ACHN (cell line): ENCODE measurements around the gene KIR2DL1.
"Not testable (repeated sequence)": the region's sequence is repeated elsewhere in the genome, so short reads cannot be mapped to it uniquely, and the experiment has no call there.

Experiments
- DNase-seq: peaks from one replicate; pipeline ENCODE4 v3.0.0-alpha.2; 2015
- in situ Hi-C: cut with HindIII; loops from 2 replicates; pipeline ENCODE4 v1.10.0; 2017; ENCODE audit warnings: low sequenced_read_pairs, low pct_ligation_motif_present, low pct_unique_long_range_greater_than_20kb

KIR2DL1 gene

DNA sequence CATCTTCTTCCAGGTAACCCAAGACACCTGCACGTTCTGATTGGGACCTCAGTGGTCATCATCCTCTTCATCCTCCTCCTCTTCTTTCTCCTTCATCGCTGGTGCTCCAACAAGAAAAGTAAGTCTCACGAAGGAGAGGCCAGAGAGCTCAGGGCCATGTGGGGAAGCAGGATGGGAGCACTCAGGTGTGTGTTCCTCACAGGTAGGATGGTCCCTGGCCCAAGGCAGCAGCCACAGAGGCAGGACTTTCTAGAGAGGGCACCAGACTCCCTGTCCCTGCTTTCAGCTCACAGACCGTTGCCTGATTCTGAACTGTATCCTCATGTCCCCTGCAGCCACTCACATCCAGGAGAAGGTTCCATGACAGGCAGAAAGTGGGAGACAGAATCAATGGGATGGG lies 3.1 kb upstream of the KIR2DL1 start:
- in situ Hi-C loops, DNase-seq: not testable (repeated sequence)

- in situ Hi-C loops, DNase-seq: not testable (repeated sequence)
These were observed 918 bp downstream of the KIR2DL1 start for GRCh38 chr19:54770511-54770910.

DNA sequence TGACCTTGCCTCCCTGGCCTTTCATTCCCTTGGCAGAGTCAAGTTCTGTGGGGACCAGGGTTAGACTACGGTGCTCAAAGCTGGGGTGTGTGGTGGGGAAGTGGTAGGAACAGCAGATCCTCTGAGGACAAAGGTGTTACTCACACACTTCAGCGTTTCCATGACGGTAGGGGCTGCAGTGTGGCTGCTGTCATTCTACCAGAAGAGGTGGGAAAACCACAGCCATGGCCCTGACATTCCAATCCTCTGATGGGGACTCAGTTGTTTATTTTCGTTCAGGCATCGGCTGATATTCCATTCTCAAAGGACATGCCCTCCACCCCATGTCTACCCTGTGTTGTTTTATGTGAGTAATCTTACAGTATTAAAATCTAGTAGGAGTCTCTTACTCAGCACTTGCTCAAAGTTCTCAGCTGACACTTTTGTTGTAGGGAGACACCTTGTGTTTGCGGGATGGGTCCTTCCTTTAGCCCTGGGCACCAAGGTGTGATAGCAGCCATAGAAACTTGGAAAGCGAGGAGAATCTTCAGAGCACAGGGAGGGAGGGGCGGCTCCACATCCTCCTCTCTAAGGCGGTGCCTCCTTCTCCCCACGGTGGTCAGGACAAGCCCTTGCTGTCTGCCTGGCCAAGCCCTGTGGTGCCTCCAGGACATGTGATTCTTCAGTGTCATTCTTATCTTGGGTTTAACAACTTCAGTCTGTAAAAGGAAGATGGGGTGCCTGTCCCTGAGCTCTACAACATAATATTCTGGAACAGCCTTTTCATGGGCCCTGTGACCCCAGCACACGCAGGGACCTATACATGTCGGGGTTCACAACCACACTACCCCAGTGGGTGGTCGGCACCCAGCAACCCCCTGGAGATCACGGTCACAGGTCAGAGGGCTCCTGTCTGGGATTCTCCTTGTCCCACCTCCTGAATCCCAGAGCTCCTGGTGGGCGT lies 1.7 kb downstream of the KIR2DL1 start:
- DNase-seq, in situ Hi-C loops: not testable (repeated sequence)

DNA sequence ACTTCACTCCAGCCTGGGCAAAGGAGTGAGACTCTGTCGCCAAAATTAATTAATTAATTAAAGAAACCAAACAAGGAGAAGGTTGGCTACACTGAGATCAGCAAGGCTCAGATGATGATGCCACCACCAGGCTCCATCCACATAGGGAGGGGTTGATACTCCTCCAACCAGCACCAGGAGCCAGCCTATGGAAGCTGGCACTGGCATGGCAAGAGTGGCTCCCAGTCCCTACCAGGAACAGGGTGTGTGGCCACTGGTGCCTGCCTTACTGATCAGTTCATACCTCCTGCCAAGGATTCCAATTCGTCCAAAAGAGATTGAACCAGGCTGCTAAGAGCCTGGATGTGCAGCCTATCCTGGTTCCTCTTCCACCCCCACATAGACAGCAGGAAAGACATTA lies 3.1 kb downstream of the KIR2DL1 start:
- DNase-seq, in situ Hi-C loops: not testable (repeated sequence)

DNA sequence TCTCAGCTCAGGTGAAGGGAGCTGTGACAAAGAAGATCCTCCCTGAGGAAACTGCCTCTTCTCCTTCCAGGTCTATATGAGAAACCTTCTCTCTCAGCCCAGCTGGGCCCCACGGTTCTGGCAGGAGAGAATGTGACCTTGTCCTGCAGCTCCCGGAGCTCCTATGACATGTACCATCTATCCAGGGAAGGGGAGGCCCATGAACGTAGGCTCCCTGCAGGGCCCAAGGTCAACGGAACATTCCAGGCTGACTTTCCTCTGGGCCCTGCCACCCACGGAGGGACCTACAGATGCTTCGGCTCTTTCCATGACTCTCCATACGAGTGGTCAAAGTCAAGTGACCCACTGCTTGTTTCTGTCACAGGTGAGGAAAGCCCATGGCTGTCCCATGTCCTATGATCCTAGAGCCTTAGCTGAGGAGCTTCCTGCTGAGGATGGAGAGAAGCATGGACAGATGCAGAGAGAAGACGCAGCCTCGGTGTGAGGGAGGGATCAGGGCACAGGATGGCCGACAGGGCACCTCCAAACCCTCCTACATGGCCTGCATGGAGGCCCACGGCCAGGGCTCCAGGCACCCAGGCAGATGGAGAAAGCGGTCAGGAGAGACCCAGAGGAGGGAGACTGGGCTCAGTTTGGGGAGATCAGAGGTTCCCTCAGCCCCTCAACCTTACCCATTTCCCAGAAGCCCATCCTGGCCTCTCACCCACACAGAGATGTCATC lies 5.7 kb downstream of the KIR2DL1 start:
- in situ Hi-C loops, result not testable (repeated sequence)

DNA sequence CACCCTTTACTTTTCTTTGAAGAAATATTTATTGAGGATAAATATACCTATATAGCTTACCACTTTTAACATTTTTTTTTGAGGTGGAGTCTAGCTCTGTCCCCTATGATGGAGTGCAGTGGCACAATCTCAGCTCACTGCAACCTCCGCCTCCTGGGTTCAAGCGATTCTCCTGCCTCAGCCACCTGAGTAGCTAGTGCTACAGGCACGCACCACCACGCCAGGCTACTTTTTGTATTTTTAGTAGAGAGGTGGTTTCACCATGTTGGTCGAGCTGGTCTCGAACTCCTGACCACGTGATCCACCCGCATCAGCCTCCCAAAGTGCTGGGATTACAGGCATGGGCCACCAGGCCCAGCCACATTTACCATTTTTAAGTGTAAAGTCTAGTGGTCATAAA lies 6.2 kb downstream of the KIR2DL1 start:
- DNase-seq, in situ Hi-C loops: not testable (repeated sequence)

More for the DNA sequence above, 5.7 kb downstream of the KIR2DL1 start:
- DNase-seq, result not testable (repeated sequence)

GRCh38 chr19:54777851-54778250 lies 8.3 kb downstream of the KIR2DL1 start:
- in situ Hi-C loops, result not testable (repeated sequence)

DNA sequence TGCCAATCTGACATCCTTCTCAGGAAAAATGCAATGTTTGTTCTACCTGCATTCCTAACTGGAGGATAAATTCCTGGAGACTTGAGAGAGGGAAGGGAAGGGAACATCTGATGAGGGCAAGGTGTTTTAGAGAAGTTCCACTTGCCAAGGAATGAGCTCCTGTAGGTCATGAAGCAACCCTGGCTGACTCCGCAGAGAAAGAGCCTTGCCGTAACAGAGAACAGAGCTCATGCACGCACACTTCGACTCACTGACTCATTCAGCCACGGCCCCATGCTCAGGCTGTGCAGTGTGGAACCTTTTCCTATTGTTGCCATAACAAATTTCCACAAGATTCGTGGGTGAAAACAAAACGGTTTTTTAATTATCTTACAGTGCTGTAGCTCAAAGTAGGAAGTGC lies 9.3 kb downstream of the KIR2DL1 start:
- in situ Hi-C loops, DNase-seq: not testable (repeated sequence)

More at GRCh38 chr19:54777851-54778250, 8.3 kb downstream of the KIR2DL1 start:
- not testable (repeated sequence) for DNase-seq

- in situ Hi-C loops, DNase-seq: not testable (repeated sequence)
These were observed 13.3 kb downstream of the KIR2DL1 start for GRCh38 chr19:54782916-54783315.

DNA sequence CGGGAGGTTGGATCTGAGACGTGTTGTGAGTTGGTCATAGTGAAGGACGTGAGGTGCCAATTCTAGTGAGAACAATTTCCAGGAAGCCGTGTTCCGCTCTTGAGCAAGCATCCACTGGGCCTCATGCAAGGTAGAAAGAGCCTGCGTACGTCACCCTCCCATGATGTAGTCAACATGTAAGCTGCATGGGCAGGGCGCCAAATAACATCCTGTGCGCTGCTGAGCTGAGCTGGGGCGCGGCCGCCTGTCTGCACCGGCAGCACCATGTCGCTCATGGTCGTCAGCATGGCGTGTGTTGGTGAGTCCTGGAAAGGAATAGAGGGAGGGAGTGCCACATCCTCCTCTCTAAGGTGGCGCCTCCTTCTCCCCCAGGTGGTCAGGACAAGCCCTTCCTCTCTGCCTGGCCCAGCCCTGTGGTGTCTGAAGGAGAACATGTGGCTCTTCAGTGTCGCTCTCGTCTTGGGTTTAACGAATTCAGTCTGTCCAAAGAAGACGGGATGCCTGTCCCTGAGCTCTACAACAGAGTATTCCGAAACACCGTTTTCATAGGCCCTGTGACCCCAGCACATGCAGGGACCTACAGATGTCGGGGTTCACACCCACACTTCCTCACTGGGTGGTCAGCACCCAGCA lies 16.6 kb downstream of the KIR2DL1 start:
- DNase-seq, in situ Hi-C loops: not testable (repeated sequence)

GRCh38 chr19:54788154-54788553 lies 18.6 kb downstream of the KIR2DL1 start:
- DNase-seq, in situ Hi-C loops: not testable (repeated sequence)

- no peak for DNase-seq
- in situ Hi-C loops, result no loop called here
These were observed 21.1 kb downstream of the KIR2DL1 start for GRCh38 chr19:54790711-54791110.

GRCh38 chr19:54791476-54791875 lies 21.9 kb downstream of the KIR2DL1 start:
- in situ Hi-C loops, result no loop called here
- DNase-seq, result no peak

- in situ Hi-C loops, result no loop called here
- no peak for DNase-seq
These were observed 23.2 kb downstream of the KIR2DL1 start for GRCh38 chr19:54792814-54793213.

GRCh38 chr19:54795758-54796157 lies 26.2 kb downstream of the KIR2DL1 start:
- no peak for DNase-seq
- in situ Hi-C loops, result no loop called here

GRCh38 chr19:54803410-54803809 lies 33.8 kb downstream of the KIR2DL1 start, which contains the start of gene KIR2DL4:
KIR2DL4 (plus strand) TSS chr19:54803610; CDS start chr19:54803652, 42 bp downstream.
- DNase-seq, result no peak
- in situ Hi-C loops, result no loop called here

DNA sequence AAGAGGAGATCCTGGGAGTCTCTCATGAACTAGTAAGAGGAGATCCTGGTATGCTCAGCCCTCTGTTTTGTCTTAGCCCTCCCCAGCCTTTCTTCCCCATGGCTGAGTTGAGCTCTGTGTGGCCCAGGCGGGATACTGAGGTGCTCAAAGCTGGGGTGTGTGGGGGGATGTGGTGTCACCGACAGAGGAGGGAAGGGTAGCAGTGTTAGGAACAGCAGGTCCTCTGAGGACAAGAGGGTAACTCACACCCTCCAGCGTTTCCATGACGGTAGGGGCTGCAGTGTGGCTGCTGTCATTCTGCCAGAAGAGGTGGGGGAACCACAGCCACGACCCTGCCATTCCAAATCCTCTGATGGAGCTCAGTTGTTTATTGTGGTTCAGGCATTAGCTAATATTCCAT lies 34.5 kb downstream of the KIR2DL1 start:
- no peak for DNase-seq
- in situ Hi-C loops, result no loop called here

DNA sequence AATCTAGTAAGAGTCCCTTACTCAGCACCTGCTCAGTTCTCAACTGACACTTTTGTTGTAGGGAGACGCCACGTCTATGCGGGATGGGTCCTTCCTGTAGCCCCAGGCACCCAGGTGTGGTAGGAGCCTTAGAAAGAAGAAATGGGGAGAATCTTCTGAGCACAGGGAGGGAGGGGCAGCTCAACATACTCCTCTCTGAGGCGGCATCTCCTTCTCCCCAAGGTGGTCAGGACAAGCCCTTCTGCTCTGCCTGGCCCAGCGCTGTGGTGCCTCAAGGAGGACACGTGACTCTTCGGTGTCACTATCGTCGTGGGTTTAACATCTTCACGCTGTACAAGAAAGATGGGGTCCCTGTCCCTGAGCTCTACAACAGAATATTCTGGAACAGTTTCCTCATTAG lies 35.0 kb downstream of the KIR2DL1 start:
- in situ Hi-C loops, result no loop called here
- no peak for DNase-seq
